Smooth muscle cell (in vitro differentiated cells): Measurements from ENCODE around the gene TUBGCP6. TPM values are rescaled to one million over a fixed set of nuclear protein-coding genes. Genes with fewer than 3 reads are reported as not detected.

ENCODE experiments used
- polyA plus RNA-seq: library from polyadenylated mRNA; unstranded; fragments of >200 nt; fragmentation: Nextera tagmentation; extraction: Ambion mirVana; gene quantifications from 2 replicates; pipeline ENCODE4 v1.2.1, GENCODE V29; 2016
- total RNA-seq: library from RNA; depleted of rRNA; stranded (reverse); fragments of >200 nt; gene quantifications from 2 replicates; pipeline ENCODE4 v1.2.3, GENCODE V29; 2014

TUBGCP6 gene
- total and polyA plus RNA-seq, 2 experiments from 2014 or later, result 10.0 to 22.7 TPM

Other genes starting within 250 kb of the TUBGCP6 start
- 0.04 TPM in 1 of 2 replicates, not detected in the other for gene IL17REL, start 232.3 kb downstream of the TUBGCP6 start, total RNA-seq
- not detected in 2 replicates for gene IL17REL, start 232.3 kb downstream of the TUBGCP6 start, polyA plus RNA-seq
- gene TTLL8, start 186.7 kb downstream of the TUBGCP6 start, total RNA-seq, result not detected in 2 replicates
- gene TTLL8, start 186.7 kb downstream of the TUBGCP6 start, polyA plus RNA-seq, result 0.10 TPM in 1 of 2 replicates, not detected in the other
- 4.2 and 5.6 TPM in 2 replicates for gene MLC1, start 159.6 kb downstream of the TUBGCP6 start, total RNA-seq
- gene MLC1, start 159.6 kb downstream of the TUBGCP6 start, polyA plus RNA-seq, result 5.6 and 6.3 TPM in 2 replicates
- gene MOV10L1, start 155.0 kb downstream of the TUBGCP6 start, total RNA-seq, result 0.85 and 1.2 TPM in 2 replicates
- 0.10 and 1.1 TPM in 2 replicates for gene MOV10L1, start 155.0 kb downstream of the TUBGCP6 start, polyA plus RNA-seq
- 5.1 TPM in 2 replicates for gene PANX2, start 74.3 kb downstream of the TUBGCP6 start, total RNA-seq
- gene PANX2, start 74.3 kb downstream of the TUBGCP6 start, polyA plus RNA-seq, result 2.5 and 2.9 TPM in 2 replicates
- gene TRABD, start 59.1 kb downstream of the TUBGCP6 start, total RNA-seq, result 14.0 and 17.8 TPM in 2 replicates
- gene TRABD, start 59.1 kb downstream of the TUBGCP6 start, polyA plus RNA-seq, result 56.9 and 58.5 TPM in 2 replicates
- 9.0 and 16.3 TPM in 2 replicates for gene SELENOO, start 44.0 kb downstream of the TUBGCP6 start, total RNA-seq
- 21.3 and 28.4 TPM in 2 replicates for gene SELENOO, start 44.0 kb downstream of the TUBGCP6 start, polyA plus RNA-seq
- 5.1 and 9.5 TPM in 2 replicates for gene HDAC10, start 6.2 kb upstream of the TUBGCP6 start, total RNA-seq
- gene HDAC10, start 6.2 kb upstream of the TUBGCP6 start, polyA plus RNA-seq, result 12.8 and 15.7 TPM in 2 replicates
- 9.5 and 14.9 TPM in 2 replicates for gene MAPK12, start 16.7 kb upstream of the TUBGCP6 start, total RNA-seq
- 26.2 and 27.8 TPM in 2 replicates for gene MAPK12, start 16.7 kb upstream of the TUBGCP6 start, polyA plus RNA-seq
- gene MAPK11, start 25.4 kb upstream of the TUBGCP6 start, total RNA-seq, result 2.8 and 4.2 TPM in 2 replicates
- gene MAPK11, start 25.4 kb upstream of the TUBGCP6 start, polyA plus RNA-seq, result 0.65 and 1.4 TPM in 2 replicates
- gene PLXNB2, start 62.6 kb upstream of the TUBGCP6 start, total RNA-seq, result 183 and 195 TPM in 2 replicates
- 210 and 249 TPM in 2 replicates for gene PLXNB2, start 62.6 kb upstream of the TUBGCP6 start, polyA plus RNA-seq
- gene DENND6B, start 82.0 kb upstream of the TUBGCP6 start, total RNA-seq, result 2.4 and 3.1 TPM in 2 replicates
- 7.8 and 10.1 TPM in 2 replicates for gene DENND6B, start 82.0 kb upstream of the TUBGCP6 start, polyA plus RNA-seq
- gene PPP6R2, start 98.3 kb upstream of the TUBGCP6 start, total RNA-seq, result 24.6 and 30.7 TPM in 2 replicates
- 31.6 and 36.3 TPM in 2 replicates for gene PPP6R2, start 98.3 kb upstream of the TUBGCP6 start, polyA plus RNA-seq
- 34.1 and 37.3 TPM in 2 replicates for gene SBF1, start 230.0 kb upstream of the TUBGCP6 start, total RNA-seq
- 53.6 and 70.8 TPM in 2 replicates for gene SBF1, start 230.0 kb upstream of the TUBGCP6 start, polyA plus RNA-seq
- 3.0 and 4.1 TPM in 2 replicates for gene ADM2, start 236.5 kb upstream of the TUBGCP6 start, total RNA-seq
- 15.8 and 16.9 TPM in 2 replicates for gene ADM2, start 236.5 kb upstream of the TUBGCP6 start, polyA plus RNA-seq
- 2.1 TPM in 1 of 2 replicates, not detected in the other for gene MIOX, start 241.8 kb upstream of the TUBGCP6 start, total RNA-seq
- gene MIOX, start 241.8 kb upstream of the TUBGCP6 start, polyA plus RNA-seq, result 0.49 and 0.54 TPM in 2 replicates